H1 (cell line): ENCODE data around the gene TMEM132A. TPM values are rescaled to one million over a fixed set of nuclear protein-coding genes. Genes with fewer than 3 reads are reported as not detected.

Experiments used
- CTCF ChIA-PET: fragments of 300-600 bp; sonication (Branson Sonifier 250); formaldehyde crosslinking; loops from one replicate; lab custom pipeline; 2021; ENCODE audit not compliant: partially characterized antibody; lab: Charles Lee
- POLR2A ChIA-PET: fragments of 300-600 bp; sonication (Branson Sonifier 250); formaldehyde crosslinking; loops from one replicate; lab custom pipeline; 2021; ENCODE audit warnings: inconsistent platforms; ENCODE audit not compliant: partially characterized antibody; lab: Charles Lee
- DNase-seq, 2 experiments: peaks; one replicate each; pipeline versions ENCODE4 v3.0.0 to v3.0.0-alpha.2; 2010 to 2022; ENCODE audit warnings: low spot score in 2 of 2, low read depth in 1 of 2, mixed read lengths in 1 of 2
- FAIRE-seq: peaks from 2 replicates; lab custom pipeline; 2011; peaks lifted over from hg19 to GRCh38; lab: Jason Lieb, UNC
- H2AFZ ChIP-seq: 2 replicates; pipeline ENCODE4 v1.8.1; 2012; ENCODE audit warnings: low read length, inconsistent platforms
- H2AK5ac ChIP-seq: 2 replicates; pipeline ENCODE4 v1.6.1; 2013; ENCODE audit warnings: low read depth, low read length
- H2BK120ac ChIP-seq: replicated peaks from 2 replicates; pipeline ENCODE3; 2013; ENCODE audit warnings: low read depth, low read length, inconsistent platforms
- H2BK12ac ChIP-seq: 2 replicates; pipeline ENCODE4 v1.6.1; 2013; ENCODE audit warnings: low read depth, low read length
- H2BK15ac ChIP-seq: 2 replicates; pipeline ENCODE4 v1.6.1; 2013; ENCODE audit warnings: low read length
- H2BK20ac ChIP-seq: 2 replicates; pipeline ENCODE4 v1.6.1; 2013; ENCODE audit warnings: low read length
- H2BK5ac ChIP-seq: 2 replicates; pipeline ENCODE4 v1.6.1; 2013; ENCODE audit warnings: low read depth, low read length
- H3K14ac ChIP-seq: 2 replicates; pipeline ENCODE4 v1.6.1; 2013; ENCODE audit warnings: inconsistent platforms; ENCODE audit not compliant: insufficient read length
- H3K18ac ChIP-seq: 2 replicates; pipeline ENCODE4 v1.6.1; 2013; ENCODE audit warnings: low read length; ENCODE audit errors: extremely low read depth
- H3K23ac ChIP-seq: 2 replicates; pipeline ENCODE4 v1.6.1; 2013; ENCODE audit warnings: inconsistent platforms; ENCODE audit not compliant: insufficient read length
- H3K23me2 ChIP-seq: 2 replicates; pipeline ENCODE4 v1.6.1; 2013; ENCODE audit warnings: low read depth, low read length
- H3K27ac ChIP-seq: 2 replicates; pipeline ENCODE4 v1.6.1; 2011; ENCODE audit warnings: low read depth, low read length, inconsistent platforms
- H3K27me3 ChIP-seq, 4 experiments: replicated peaks in 1 of 4; 1 replicate in 1 of 4; 2 replicates in 3 of 4; pipeline versions ENCODE4 v1.6.1 to v1.8.1; 2011 to 2013; ENCODE audit warnings: low read length in 3 of 4, mild to moderate bottlenecking in 3 of 4, inconsistent platforms in 2 of 4, mixed read lengths in 2 of 4, moderate library complexity in 1 of 4; ENCODE audit not compliant: control insufficient read depth in 3 of 4, insufficient read depth in 3 of 4; ENCODE audit errors: extremely low read depth in 1 of 4
- H3K36me3 ChIP-seq, 4 experiments: 2 replicates each; pipeline versions ENCODE4 v1.6.1 to v1.8.1; 2011 to 2013; ENCODE audit warnings: mild to moderate bottlenecking in 4 of 4, low read length in 3 of 4, moderate library complexity in 2 of 4, control low read depth in 1 of 4, inconsistent platforms in 1 of 4; ENCODE audit not compliant: insufficient read depth in 4 of 4, control insufficient read depth in 2 of 4
- H3K4ac ChIP-seq: replicated peaks from 2 replicates; pipeline ENCODE3; 2013; ENCODE audit warnings: low read length, low read depth, mixed read lengths, inconsistent platforms; ENCODE audit not compliant: insufficient read length
- H3K4me1 ChIP-seq, 4 experiments: replicated peaks in 1 of 4; 1 replicate in 1 of 4; 2 replicates in 3 of 4; pipeline versions ENCODE4 v1.6.1 to v1.8.1; 2011 to 2013; ENCODE audit warnings: low read length in 3 of 4, inconsistent platforms in 2 of 4, mixed read lengths in 1 of 4; ENCODE audit not compliant: insufficient read depth in 4 of 4, control insufficient read depth in 3 of 4
- H3K4me2 ChIP-seq, 2 experiments: 2 replicates each; pipeline versions ENCODE4 v1.6.1 to v1.8.1; 2011 to 2013; ENCODE audit warnings: low read depth in 2 of 2, low read length in 2 of 2, control low read depth in 1 of 2, inconsistent platforms in 1 of 2, mild to moderate bottlenecking in 1 of 2; ENCODE audit not compliant: insufficient read depth in 1 of 2
- H3K4me3 ChIP-seq, 4 experiments: fragments of 200-600, 300-600 bp in 1 of 4; sonication (generic), shearing (Covaris generic), sonication (Bioruptor Twin) in 1 of 4; 2 replicates each; pipeline versions ENCODE4 v1.5.1 to v1.8.1; 2011 to 2016; ENCODE audit warnings: low read length in 4 of 4, low read depth in 3 of 4, control low read depth in 2 of 4, inconsistent platforms in 2 of 4, mild to moderate bottlenecking in 2 of 4, mixed read lengths in 1 of 4, moderate library complexity in 1 of 4; ENCODE audit not compliant: insufficient read depth in 2 of 4; ENCODE audit errors: extremely low read depth in 1 of 4
- H3K56ac ChIP-seq: replicated peaks from 2 replicates; pipeline ENCODE3; 2013; ENCODE audit warnings: low read depth, mild to moderate bottlenecking, mixed read lengths, low read length, inconsistent platforms; ENCODE audit not compliant: insufficient read length
- H3K79me1 ChIP-seq: 2 replicates; pipeline ENCODE4 v1.6.1; 2013; ENCODE audit warnings: low read depth, low read length, control low read depth
- H3K79me2 ChIP-seq, 2 experiments: 2 replicates each; pipeline versions ENCODE4 v1.6.1 to v1.8.1; 2012 to 2013; ENCODE audit warnings: low read length in 2 of 2, mild to moderate bottlenecking in 2 of 2, inconsistent platforms in 1 of 2; ENCODE audit not compliant: insufficient read depth in 2 of 2, control insufficient read depth in 1 of 2
- H3K9ac ChIP-seq, 4 experiments: replicated peaks in 1 of 4; 1 replicate in 1 of 4; 2 replicates in 3 of 4; pipeline versions ENCODE4 v1.6.1 to v1.8.1; 2011 to 2013; ENCODE audit warnings: low read depth in 3 of 4, low read length in 3 of 4, control low read depth in 2 of 4, mild to moderate bottlenecking in 2 of 4, moderate library complexity in 2 of 4, inconsistent platforms in 1 of 4; ENCODE audit errors: extremely low read depth in 1 of 4
- H3K9me3 ChIP-seq, 2 experiments: 2 replicates each; pipeline versions ENCODE4 v1.6.1 to v1.8.1; 2012 to 2013; ENCODE audit warnings: mild to moderate bottlenecking in 2 of 2, moderate library complexity in 2 of 2, control low read depth in 1 of 2, inconsistent platforms in 1 of 2, low read depth in 1 of 2, low read length in 1 of 2, mixed read lengths in 1 of 2; ENCODE audit not compliant: insufficient read depth in 2 of 2
- H4K20me1 ChIP-seq, 2 experiments: replicated peaks in 1 of 2; 2 replicates each; pipeline versions ENCODE3 to v1.8.1; 2011 to 2013; ENCODE audit warnings: inconsistent platforms in 2 of 2, low read length in 2 of 2, mild to moderate bottlenecking in 1 of 2; ENCODE audit not compliant: insufficient read depth in 2 of 2, control insufficient read depth in 1 of 2
- H4K5ac ChIP-seq: 2 replicates; pipeline ENCODE4 v1.6.1; 2013; ENCODE audit warnings: low read length, low read depth, mixed read lengths, inconsistent platforms; ENCODE audit not compliant: insufficient read length
- H4K8ac ChIP-seq: 2 replicates; pipeline ENCODE4 v1.8.0; 2013; ENCODE audit warnings: mild to moderate bottlenecking, moderate library complexity, low read length, inconsistent platforms; ENCODE audit not compliant: insufficient read depth; ENCODE audit errors: extremely low read depth
- H4K91ac ChIP-seq: replicated peaks from 2 replicates; pipeline ENCODE3; 2013; ENCODE audit warnings: low read length, mixed read lengths, inconsistent platforms; ENCODE audit not compliant: insufficient read length
- BRCA1 ChIP-seq: IDR thresholded peaks from 2 replicates; pipeline ENCODE4 v1.6.1; 2012; ENCODE audit warnings: low read depth, low read length, improper control_type of control experiment
- CBX8 ChIP-seq: fragments of 300-800, 300-1000 bp; sonication (generic); IDR thresholded peaks from 2 replicates; pipeline ENCODE4 v1.7.1; 2016; ENCODE audit warnings: low read depth, low read length, borderline replicate concordance
- EZH2 ChIP-seq: fragments of 200-600 bp; sonication (generic); IDR thresholded peaks from 2 replicates; pipeline ENCODE4 v1.7.1; 2012; ENCODE audit warnings: low read depth, mild to moderate bottlenecking, moderate library complexity, low read length, inconsistent platforms; ENCODE audit not compliant: severe bottlenecking
- HDAC6 ChIP-seq: IDR thresholded peaks from one replicate; pipeline ENCODE4 v1.7.1; 2012; ENCODE audit warnings: low read depth, mild to moderate bottlenecking, inconsistent platforms, low read length, moderate library complexity
- JUN ChIP-seq: IDR thresholded peaks from 2 replicates; pipeline ENCODE4 v1.6.1; 2011; ENCODE audit warnings: low read depth, mild to moderate bottlenecking, improper control_type of control experiment, low read length
- KDM1A ChIP-seq: fragments of 200-600, 300-600 bp; sonication (generic); IDR thresholded peaks from 2 replicates; pipeline ENCODE4 v1.7.1; 2016; ENCODE audit warnings: mild to moderate bottlenecking, low read length, borderline replicate concordance
- KDM4A ChIP-seq: IDR thresholded peaks from one replicate; pipeline ENCODE4 v1.7.1; 2012; ENCODE audit warnings: low read depth, mild to moderate bottlenecking, moderate library complexity, low read length, inconsistent platforms; ENCODE audit not compliant: severe bottlenecking
- POLR2AphosphoS5 ChIP-seq: IDR thresholded peaks from 2 replicates; pipeline ENCODE4 v1.6.1; 2011; ENCODE audit warnings: low read depth, low read length
- RBBP5 ChIP-seq: IDR thresholded peaks from 2 replicates; pipeline ENCODE4 v1.7.1; 2012; ENCODE audit warnings: low read depth, mild to moderate bottlenecking, inconsistent platforms, low read length, moderate library complexity, borderline replicate concordance
- SAP30 ChIP-seq: fragments of 300-600 bp; sonication (generic); IDR thresholded peaks from 2 replicates; pipeline ENCODE4 v1.7.1; 2012; ENCODE audit warnings: low read length, moderate library complexity, mild to moderate bottlenecking, inconsistent platforms; ENCODE audit not compliant: insufficient read depth, insufficient replicate concordance
- TAF1 ChIP-seq: IDR thresholded peaks from 2 replicates; pipeline ENCODE4 v1.6.1; 2011; ENCODE audit warnings: mild to moderate bottlenecking, low read depth, low read length
- USF2 ChIP-seq: IDR thresholded peaks from 2 replicates; pipeline ENCODE4 v1.6.1; 2011; ENCODE audit warnings: low read length, improper control_type of control experiment
- ZNF274 ChIP-seq: IDR thresholded peaks from 2 replicates; pipeline ENCODE4 v1.7.0; 2012; ENCODE audit warnings: low read length, borderline replicate concordance; ENCODE audit errors: extremely low read depth
- WGBS, 2 experiments: shearing (Covaris generic) in 1 of 2; methylation state at CpG; one replicate each; pipeline versions ENCODE4 v1.1.6 to v1.1.7; 2013 to 2015; ENCODE audit warnings: low lambda C conversion rate in 2 of 2, mixed read lengths in 2 of 2, inconsistent platforms in 1 of 2, low coverage in 1 of 2, missing lambda C conversion rate in 1 of 2; ENCODE audit not compliant: insufficient replicate concordance in 2 of 2, insufficient coverage in 1 of 2, insufficient read length in 1 of 2; ENCODE audit errors: extremely low coverage in 1 of 2, missing lambda C conversion rate in 1 of 2; 5-methylcytosine and 5-hydroxymethylcytosine counted together
- polyA plus RNA-seq, 7 experiments: library from polyadenylated mRNA; depleted of rRNA in 3 of 7; stranded (reverse) in 5 of 7; unstranded in 2 of 7; fragments of >200 nt in 5 of 7; fragments of 200-250 nt in 2 of 7; gene quantifications; 1 replicate in 5 of 7; 2 replicates in 1 of 7; 4 replicates in 1 of 7; pipeline versions ENCODE4 v1.2.1 to v1.2.3, GENCODE V29; 2011 to 2013; ENCODE audit warnings: missing spikeins in 2 of 7, mixed read lengths in 2 of 7
- total RNA-seq: library from RNA; stranded (reverse); fragmentation: NEBNext Ultra II Directional; extraction: Animal tissue kit (Norgen Biotek cat#: 25700); gene quantifications from 2 replicates; pipeline ENCODE4 v1.2.1, GENCODE V29; 2021

Gene TMEM132A
- total and polyA plus RNA-seq, 2 of the 8 experiments (the other 6 are each of a cell fraction or from before 2014, with no cell fraction given) = 46.6 to 97.9 TPM

DNA sequence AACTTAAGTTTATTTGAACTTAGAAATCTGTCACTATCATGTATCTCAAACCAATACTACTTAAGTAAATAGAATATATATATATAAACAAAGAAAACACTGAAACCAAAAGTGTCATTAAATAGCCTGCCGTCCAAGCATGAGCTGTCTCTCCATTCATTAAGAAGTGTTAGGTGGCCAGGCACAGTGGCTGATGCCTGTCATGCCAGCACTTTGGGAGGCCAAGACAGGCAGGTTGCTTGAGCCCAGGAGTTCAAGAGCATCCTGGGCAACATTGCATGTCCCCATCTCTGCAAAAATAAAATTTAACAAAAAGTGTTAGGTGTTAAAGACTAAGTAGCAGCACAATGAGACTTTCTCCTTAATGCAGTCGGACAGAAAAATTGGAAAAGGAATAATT lies 61.2 kb downstream of the TMEM132A start:
- Histone ChIP-seq H2AFZ (no peak overlapping the region), H3K27ac (no peak overlapping the region), H4K91ac (no peak overlapping the region), H2BK5ac (no peak overlapping the region), H3K23ac (no peak overlapping the region), H2BK15ac (no peak overlapping the region), H4K5ac (no peak overlapping the region), H4K20me1 (no peaks in the 10 kb centered on the region), H4K8ac (no peak overlapping the region), H3K79me1 (no peaks in the 10 kb centered on the region), H2BK20ac (no peak overlapping the region), H2AK5ac (no peak overlapping the region), H3K56ac (no peak overlapping the region), H3K4ac (no peak overlapping the region), H2BK120ac (no peak overlapping the region), H2BK12ac (no peak overlapping the region), H3K79me2 (no peaks in the 10 kb centered on the region), H3K27me3 (no peaks in the 10 kb centered on the region; a peak in 1 of 7 replicates), H3K23me2 (peaks cover 2% of the 10 kb centered on the region; the same call in 1 of the 2 replicates), H3K9ac (no peak overlapping the region), H3K36me3 (no peaks in the 10 kb centered on the region), H3K9me3 (no peaks in the 10 kb centered on the region), H3K4me3 (no peak overlapping the region), H3K4me2 (no peak overlapping the region), H3K18ac (no peak overlapping the region), H3K14ac (no peak overlapping the region), H3K4me1 (no peaks in the 10 kb centered on the region)
- CTCF ChIA-PET = interaction anchor here (1.0 to 2.4 kb wide), 3 partner anchors 15 to 155 kb away, joined by 3 to 10 read pairs (median 4); partner anchors contain the start of gene CD6
- WGBS, 2 experiments = 93% methylated on average over 2 of the region's 2 CpGs; no CpG with 5 or more reads in 1 of the 2 experiments
- DNase-seq (no peak), FAIRE-seq (no peak)
- POLR2A ChIA-PET = no interaction called here
- TF ChIP-seq ZNF274 (no peak), SAP30 (no peak), TAF1 (no peak), KDM1A (no peak), BRCA1 (no peak), KDM4A (no peak), USF2 (no peak), JUN (no peak), POLR2AphosphoS5 (no peak), HDAC6 (no peak), RBBP5 (no peak), CBX8 (no peak), EZH2 (no peak)
